ENCODE results near the gene PDS5A.
A peak's percentile ranks its signal among the peaks of the same experiment; 100 is the strongest.
"Not testable (repeated sequence)": the region's sequence is repeated elsewhere in the genome, so short reads cannot be mapped to it uniquely, and the experiment has no call there.

PDS5A gene

DNA sequence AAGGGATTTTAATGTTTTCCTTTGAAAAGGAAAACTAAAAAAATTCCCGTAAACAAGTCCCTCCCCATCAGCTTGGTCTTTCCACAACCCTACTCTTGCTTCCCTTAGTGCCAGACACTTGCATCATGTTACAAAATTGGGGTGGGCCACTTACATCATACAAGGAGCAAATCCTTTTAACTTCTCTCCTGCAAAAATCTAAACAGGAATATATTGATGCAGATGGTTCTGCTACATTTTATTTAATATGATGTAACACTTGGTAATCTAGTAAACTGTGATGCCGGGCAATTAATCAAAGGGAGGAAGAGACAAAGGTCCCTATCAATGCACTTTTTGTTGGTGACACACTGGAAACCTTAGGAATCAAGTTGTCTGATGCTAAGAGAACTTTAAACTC, 154.5 kb downstream of the PDS5A start:
- no peak for DNase-seq

DNA sequence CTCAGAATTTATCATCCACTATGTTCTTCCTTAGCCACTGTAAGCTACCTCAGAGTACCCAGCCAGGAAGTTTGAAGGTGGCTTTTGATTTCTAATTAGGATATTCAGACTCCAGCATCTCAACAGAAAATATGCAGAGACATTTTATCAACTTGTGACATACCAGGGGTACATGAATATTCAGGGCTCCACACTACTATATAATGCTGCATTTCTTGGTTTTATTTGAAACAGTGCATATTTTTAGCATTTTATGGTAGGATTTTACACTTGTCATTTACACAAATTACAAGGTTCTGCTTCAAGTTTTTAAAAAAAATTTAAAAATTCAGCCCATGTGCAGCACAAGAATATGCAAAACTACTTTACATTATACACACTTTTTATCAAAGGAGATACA, 155.0 kb downstream of the PDS5A start:
- DNase-seq: no peak

DNA sequence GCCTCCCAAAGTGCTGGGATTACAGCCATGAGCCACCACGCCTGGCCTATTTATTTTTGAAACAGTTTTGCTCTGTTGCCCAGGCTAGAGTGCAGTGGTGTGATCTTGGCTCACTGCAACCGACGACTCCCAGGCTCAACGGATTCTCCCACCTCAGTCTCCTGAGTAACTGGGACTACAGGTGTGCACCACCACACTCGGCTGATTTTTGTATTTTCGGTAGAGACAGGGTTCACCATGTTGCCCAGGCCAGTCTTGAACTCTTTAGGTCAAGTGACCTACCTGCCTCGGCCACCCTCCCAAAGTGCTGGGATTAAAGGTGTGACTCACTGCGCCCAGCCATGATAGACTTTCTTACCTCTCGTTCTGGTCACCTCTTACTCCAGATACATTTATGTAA, 155.8 kb downstream of the PDS5A start:
- DNase-seq: no peak

DNA sequence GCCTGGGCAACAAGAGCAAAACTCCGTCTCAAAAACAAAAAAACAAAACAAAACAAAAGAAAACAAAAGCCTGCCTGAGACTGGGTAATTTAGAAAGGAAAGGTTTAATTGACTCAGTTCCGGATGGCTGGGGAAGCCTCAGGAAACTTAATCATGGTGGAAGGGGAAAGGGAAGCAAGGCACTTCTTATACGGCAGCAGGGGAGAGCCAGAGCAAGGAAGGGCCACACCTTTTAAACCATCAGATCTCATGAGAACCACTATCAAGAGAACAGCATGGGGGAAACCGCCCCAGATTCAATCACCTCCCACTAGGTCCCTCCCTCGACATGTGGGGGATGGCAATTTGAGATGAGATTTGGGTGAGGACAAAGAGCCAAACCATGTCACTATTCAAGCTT, 157.5 kb downstream of the PDS5A start:
- no peak for DNase-seq

DNA sequence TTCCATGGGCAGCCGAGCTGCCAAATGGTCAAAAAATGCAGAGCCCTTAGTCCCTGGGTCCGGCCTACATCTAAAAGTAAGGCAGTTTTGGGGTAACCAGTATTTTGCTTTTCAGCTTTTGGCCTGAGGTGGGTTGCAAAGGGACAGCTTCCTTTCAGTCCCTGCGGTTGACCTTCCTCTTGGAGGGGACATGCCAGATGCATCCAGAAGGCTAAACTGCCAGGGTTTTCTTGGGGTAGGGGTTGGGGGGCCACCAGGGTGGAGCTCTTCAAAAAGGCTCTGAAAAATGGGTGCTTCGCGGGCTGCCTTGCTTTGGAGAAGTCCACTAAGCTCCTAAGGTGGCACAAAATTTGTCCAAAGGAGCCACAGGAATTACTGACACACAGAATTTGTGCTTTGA, 159.1 kb downstream of the PDS5A start:
- no peak for DNase-seq

DNA sequence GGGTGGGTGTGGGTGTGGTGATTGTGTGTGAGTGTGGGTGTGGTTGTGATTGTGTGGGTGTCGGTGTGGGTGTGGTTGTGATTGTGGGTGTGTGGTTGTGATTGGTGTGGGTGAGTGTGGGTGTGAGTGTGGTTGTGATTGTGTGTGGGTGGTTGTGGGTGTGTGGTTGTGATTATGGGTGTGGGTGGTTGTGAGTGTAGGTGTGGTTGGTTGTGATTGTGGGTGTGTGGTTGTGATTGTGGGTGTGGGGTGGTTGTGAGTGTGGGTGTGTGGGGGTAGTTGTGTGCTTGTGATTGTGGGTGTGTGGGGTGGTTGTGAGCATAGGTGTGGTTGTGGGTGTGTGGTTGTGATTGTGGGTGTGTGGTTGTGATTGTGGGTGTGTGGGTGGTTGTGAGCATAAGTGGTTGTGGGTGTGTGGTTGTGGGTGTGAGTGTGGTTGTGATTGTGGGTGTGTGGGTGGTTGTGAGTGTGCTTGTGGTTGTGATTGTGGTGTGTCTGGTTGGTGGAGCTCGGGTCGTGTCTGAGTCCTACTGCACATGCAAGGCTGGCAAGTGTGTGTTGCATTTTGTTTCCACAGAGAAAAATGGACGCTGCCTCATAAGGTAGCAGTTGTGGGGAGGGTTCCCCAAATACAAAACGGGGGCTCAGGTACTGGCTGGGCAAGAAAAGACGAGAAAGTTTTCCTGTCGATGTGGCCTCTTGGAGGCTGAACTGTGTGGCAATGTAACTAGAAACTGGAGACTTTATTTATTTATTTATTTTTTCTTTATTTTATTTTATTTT, 163.1 kb downstream of the PDS5A start:
- DNase-seq: peak; percentile 24

DNA sequence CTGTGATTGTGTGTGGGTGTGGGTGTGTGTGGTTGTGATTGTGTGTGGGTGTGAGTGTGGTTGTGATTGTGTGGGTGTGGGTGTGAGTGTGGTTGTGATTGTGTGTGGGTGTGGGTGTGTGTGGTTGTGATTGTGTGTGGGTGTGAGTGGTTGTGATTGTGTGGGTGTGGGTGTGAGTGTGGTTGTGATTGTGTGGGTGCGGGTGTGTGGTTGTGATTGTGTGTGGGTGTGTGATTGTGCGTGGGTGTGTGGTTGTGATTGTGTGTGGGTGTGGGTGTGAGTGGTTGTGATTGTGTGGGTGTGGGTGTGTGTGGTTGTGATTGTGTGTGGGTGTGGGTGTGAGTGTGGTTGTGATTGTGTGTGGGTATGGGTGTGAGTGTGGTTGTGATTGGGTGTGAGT, 163.9 kb downstream of the PDS5A start:
- DNase-seq: not testable (repeated sequence)

DNA sequence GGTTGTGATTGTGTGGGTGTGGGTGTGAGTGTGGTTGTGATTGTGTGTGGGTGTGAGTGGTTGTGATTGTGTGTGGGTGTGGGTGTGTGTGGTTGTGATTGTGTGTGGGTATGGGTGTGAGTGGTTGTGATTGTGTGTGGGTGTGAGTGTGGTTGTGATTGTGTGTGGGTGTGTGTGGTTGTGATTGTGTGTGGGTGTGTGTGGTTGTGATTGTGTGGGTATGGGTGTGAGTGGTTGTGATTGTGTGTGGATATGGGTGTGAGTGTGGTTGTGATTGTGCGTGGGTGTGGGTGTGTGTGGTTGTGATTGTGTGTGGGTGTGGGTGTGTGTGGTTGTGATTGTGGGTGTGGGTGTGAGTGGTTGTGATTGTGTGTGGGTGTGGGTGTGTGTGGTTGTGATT, 164.7 kb downstream of the PDS5A start:
- DNase-seq: not testable (repeated sequence)

DNA sequence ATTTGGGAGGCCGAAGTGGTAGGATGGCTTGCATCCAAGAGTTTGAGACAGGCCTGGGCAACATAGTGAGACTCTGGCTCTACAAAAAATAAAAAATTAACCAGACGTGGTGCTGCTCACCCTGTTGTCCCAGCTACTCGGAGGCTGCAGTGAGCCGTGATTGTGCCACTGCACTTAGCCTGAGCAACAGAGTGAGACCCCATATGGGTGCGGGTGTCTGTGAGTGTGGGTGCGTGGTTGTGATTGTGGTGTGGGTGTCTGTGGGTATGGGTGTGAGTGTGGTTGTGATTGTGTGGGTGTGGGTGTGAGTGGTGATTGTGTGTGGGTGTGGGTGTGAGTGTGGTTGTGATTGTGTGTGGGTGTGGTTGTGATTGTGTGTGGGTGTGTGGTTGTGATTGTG, 165.2 kb downstream of the PDS5A start:
- DNase-seq: peak; percentile 8

DNA sequence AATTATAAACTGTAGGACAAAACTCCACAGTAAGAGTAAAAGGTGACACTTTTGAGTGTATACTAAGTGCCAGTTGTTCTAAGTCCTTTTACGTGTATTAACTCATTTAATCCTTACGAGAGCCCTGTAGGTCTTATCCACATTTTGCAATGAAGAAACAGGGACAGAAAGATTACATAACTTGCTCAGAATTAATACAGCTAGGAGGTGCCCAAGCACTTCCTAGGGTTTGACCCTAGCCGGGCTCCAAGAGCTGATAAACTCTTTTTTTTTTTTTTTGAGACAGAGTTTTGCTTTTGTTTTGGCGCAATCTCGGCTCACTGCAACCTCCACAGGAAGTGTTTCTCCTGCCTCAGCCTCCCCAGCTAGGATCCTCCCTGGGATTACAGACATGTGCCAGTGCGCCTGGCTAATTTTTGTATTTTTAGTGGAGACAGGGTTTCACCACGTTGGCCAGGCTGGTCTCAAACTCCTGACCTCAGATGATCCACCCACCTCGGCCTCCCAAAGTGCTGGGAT, 169.4 kb downstream of the PDS5A start:
- no peak for DNase-seq

DNA sequence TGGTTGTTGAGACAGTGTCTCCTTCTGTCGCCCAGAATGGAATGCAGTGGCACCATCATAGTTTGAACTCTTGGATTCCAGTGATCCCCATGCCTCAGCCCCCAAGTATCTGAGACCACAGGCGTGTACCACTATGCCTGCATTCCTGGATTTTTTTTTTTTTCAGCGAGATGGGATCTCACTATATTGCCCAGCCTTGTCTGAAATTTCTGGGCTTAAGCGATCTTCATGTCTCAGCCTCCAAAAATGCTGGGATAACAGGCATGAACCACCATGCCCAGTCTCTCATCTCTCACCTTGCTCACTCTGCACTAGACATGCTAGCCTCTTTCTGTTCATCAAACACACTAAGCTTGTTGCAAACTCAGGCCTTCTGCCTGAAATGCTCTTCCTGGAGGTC, 175.7 kb downstream of the PDS5A start:
- DNase-seq: no peak

DNA sequence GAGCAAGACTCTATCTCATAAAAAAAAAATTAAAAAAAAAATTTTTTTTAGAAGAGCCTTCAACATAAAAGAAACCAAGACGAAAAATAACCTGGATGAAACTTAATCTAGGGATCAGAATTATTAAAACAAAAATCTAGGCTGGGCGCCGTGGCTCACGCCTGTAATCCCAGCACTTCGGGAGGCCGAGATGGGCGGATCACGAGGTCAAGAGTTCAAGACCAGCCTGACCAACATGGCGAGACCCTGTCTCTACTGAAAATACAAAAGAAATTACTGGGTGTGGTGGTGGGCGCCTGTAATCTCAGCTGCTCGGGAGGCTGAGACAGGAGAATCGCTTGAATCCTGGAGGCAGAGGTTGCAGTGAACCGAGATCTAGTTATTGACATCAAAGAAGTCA, 184.7 kb downstream of the PDS5A start:
- not testable (repeated sequence) for DNase-seq

DNA sequence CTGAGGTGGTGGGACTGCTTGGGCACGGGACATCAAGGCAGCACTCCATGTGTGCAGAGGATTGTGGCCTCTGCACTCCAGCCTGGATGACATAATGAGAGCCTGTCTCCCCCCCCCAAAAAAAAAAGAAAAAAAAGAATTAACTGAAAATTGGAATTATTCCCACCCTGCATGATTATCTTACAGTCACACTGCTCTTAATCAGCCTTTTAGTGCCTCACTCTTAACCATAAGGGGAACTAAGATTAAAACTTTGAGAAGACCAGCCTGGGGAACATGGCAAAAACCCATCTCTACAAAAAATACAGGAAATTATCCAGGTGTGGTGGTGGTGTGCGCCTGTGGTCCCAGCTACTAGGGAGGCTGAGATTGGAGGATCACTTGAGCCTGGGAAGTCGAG, 185.2 kb downstream of the PDS5A start:
- DNase-seq: no peak

DNA sequence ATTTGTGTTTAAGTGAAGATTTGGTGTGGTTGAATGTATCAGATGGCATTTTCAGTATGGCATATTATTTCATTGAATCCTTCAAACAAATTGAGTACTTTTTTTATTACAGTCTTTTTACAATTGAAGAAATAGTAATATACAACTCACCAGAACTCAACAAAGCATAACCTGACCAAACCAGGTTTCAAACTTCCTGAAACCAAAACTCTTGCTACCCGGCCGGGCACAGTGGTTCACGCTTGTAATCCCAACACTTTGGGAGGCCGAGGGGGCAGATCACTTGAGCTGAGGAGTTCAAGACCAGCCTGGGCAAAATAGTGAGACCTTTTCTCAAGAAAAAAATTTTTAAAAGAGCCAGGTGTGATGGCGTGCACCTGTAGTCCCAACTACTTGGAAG, 185.6 kb downstream of the PDS5A start:
- no peak for DNase-seq

DNA sequence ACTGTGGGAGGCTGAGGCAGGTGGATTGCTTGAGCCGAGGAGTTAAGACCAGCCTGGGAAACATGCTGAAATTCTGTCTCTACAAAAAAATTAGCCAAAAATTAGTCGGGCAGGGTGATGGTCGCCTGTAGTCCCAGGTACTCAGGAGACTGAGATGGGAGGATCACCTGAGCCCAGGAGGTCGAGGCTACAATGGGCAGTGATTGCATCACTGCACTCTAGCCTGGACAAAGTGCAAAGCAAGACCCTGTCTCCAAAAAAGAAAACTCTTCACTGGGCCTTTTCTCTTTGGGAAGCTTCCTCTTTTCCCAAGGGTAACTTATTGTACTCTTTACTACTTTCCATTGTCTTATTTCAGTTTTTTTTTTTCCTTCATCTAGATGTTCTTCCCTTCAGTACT, 190.9 kb downstream of the PDS5A start:
- DNase-seq: no peak

DNA sequence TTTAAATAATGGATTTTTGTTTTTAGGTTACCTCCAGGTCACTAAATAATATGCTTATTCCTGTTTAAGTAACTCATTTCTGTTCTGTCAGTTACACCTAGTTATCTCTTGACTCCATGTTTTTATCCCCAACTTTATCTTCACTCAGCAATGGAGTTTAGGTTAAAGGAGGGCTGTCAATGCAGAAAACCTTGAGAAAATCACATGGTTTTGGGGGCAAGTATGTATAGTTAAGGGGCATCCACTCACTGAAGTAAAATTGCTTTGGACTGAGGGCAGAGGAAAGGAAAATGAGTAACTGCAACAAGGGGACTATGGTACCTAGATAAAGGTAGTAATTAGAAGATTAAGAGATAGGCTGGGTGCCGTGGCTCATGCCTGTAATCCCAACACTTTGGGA, 192.6 kb downstream of the PDS5A start:
- no peak for DNase-seq

DNA sequence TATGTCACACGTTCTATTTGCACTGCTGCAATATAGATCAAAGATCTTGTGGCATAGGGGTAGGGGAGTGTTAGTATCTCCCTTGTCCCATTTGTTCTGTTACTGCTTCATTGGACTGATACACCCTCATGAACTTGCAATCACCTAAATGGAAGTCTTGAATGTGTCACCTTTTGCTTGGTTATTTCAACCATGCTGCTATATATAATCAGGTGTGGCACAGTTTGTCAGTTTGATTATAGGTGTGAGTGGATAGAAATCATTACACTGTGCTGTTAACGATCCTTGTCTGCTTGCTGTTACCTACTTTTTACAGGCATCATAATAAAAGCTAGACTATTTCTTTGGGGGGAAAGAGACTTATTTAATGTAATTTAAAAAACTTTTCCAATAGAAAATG, 195.7 kb downstream of the PDS5A start:
- DNase-seq: not testable (repeated sequence)

Measured in CD4-positive, alpha-beta T cell treated with Interleukin-12 subunit alpha and Interleukin-12 subunit beta, for 1 hour (primary cell).